HCT116 (cell line): Measurements from ENCODE around the gene RXFP4. TPM values are rescaled to one million over a fixed set of nuclear protein-coding genes. Genes with fewer than 3 reads are reported as not detected.
A peak's percentile ranks its signal among the peaks of the same experiment; 100 is the strongest.

Source experiments
- ATAC-seq: fragments of 200-7000 bp; cut with Tn5 transposase; 2 replicates; pipeline ENCODE4 v1.9.1; 2020; ENCODE audit warnings: mild to moderate bottlenecking, moderate library complexity
- BruUV-seq: library from RNA; stranded (reverse); fragments of 400-500 nt; replicated peaks from 2 replicates; lab custom pipeline; 2021; lab: Mats Ljungman, UMichigan
- CTCF ChIA-PET: fragments of 300-600 bp; sonication (Branson Sonifier 250); formaldehyde crosslinking; loops from one replicate; lab custom pipeline; 2021; ENCODE audit warnings: antibody characterized with exemption; lab: Charles Lee
- POLR2A ChIA-PET: fragments of 300-600, 350-600 bp; sonication (Branson Sonifier 250); formaldehyde crosslinking; loops from one replicate; lab custom pipeline; 2021; ENCODE audit warnings: antibody characterized with exemption; lab: Charles Lee
- RAD21 ChIA-PET, 2 experiments: fragments of 300-600 bp; sonication (Branson Sonifier 250); formaldehyde crosslinking; loops; one replicate each; lab custom pipeline; 2023; ENCODE audit warnings: low total read pairs in 2 of 2; ENCODE audit not compliant: uncharacterized antibody in 2 of 2, unreplicated experiment in 2 of 2, low non-redundant PET in 1 of 2; lab: Charles Lee
- DNase-seq: peaks from one replicate; pipeline ENCODE4 v3.0.0-alpha.2; 2010; ENCODE audit warnings: low read depth, low spot score
- H2AFZ ChIP-seq: fragments of 200-600 bp; shearing (Covaris generic), sonication (generic); 2 replicates; pipeline ENCODE4 v1.6.1; 2017; ENCODE audit warnings: low read depth, mixed run types, mixed read lengths, antibody characterized with exemption, low read length; ENCODE audit not compliant: poor library complexity, severe bottlenecking
- H3K27ac ChIP-seq: 2 replicates; pipeline ENCODE4 v1.5.1; 2012; ENCODE audit warnings: low read depth, low read length
- H3K27me3 ChIP-seq: fragments of 200-600 bp; sonication (generic); 2 replicates; pipeline ENCODE4 v1.6.1; 2016; ENCODE audit warnings: mixed run types, low read length, mixed read lengths; ENCODE audit not compliant: insufficient read depth
- H3K36me3 ChIP-seq, 2 experiments: fragments of 200-500 bp in 1 of 2; fragments of 200-600 bp in 1 of 2; sonication (Bioruptor generic) in 1 of 2; sonication (generic) in 1 of 2; 2 replicates each; pipeline versions ENCODE4 v1.5.1 to v1.6.1; 2014 to 2016; ENCODE audit warnings: low read length in 2 of 2, inconsistent platforms in 1 of 2, mixed read lengths in 1 of 2, mixed run types in 1 of 2; ENCODE audit not compliant: insufficient read depth in 2 of 2, control insufficient read depth in 1 of 2
- H3K4me1 ChIP-seq, 2 experiments: fragments of 200-600 bp in 1 of 2; sonication (generic) in 1 of 2; 2 replicates each; pipeline versions ENCODE4 v1.5.1 to v1.6.1; 2012 to 2017; ENCODE audit warnings: low read length in 2 of 2, inconsistent platforms in 1 of 2, mild to moderate bottlenecking in 1 of 2, mixed read lengths in 1 of 2, mixed run types in 1 of 2, moderate library complexity in 1 of 2; ENCODE audit not compliant: insufficient read depth in 2 of 2, control insufficient read depth in 1 of 2
- H3K4me2 ChIP-seq: fragments of 200-600 bp; sonication (generic); 2 replicates; pipeline ENCODE4 v1.6.1; 2017; ENCODE audit warnings: mixed run types, low read length, mixed read lengths
- H3K4me3 ChIP-seq, 2 experiments: fragments of 200-600 bp in 1 of 2; sonication (generic) in 1 of 2; replicated peaks in 1 of 2; 2 replicates each; pipeline ENCODE4 v1.5.1; 2011 to 2016; ENCODE audit warnings: low read length in 2 of 2, control low read depth in 1 of 2, low read depth in 1 of 2, mild to moderate bottlenecking in 1 of 2, mixed read lengths in 1 of 2, mixed run types in 1 of 2
- H3K79me2 ChIP-seq: fragments of 200-600 bp; sonication (generic); 2 replicates; pipeline ENCODE4 v1.6.1; 2017; ENCODE audit warnings: mild to moderate bottlenecking, mixed run types, low read length, moderate library complexity, mixed read lengths; ENCODE audit not compliant: insufficient read depth
- H3K9ac ChIP-seq: fragments of 200-600 bp; sonication (generic); 2 replicates; pipeline ENCODE4 v1.6.1; 2016; ENCODE audit warnings: low read length, mixed read lengths
- H3K9me2 ChIP-seq: fragments of 200-600 bp; sonication (generic), shearing (Covaris generic); 2 replicates; pipeline ENCODE4 v1.6.1; 2017; ENCODE audit warnings: mixed run types, mild to moderate bottlenecking, moderate library complexity; ENCODE audit not compliant: insufficient read depth
- H3K9me3 ChIP-seq, 2 experiments: fragments of 200-500 bp in 1 of 2; fragments of 200-600 bp in 1 of 2; sonication (Bioruptor generic) in 1 of 2; sonication (generic) in 1 of 2; 2 replicates each; pipeline ENCODE4 v1.6.1; 2014 to 2017; ENCODE audit warnings: low read length in 2 of 2, mixed read lengths in 2 of 2, inconsistent platforms in 1 of 2, low read depth in 1 of 2, mild to moderate bottlenecking in 1 of 2, mixed run types in 1 of 2, moderate library complexity in 1 of 2; ENCODE audit not compliant: control insufficient read depth in 1 of 2, insufficient read depth in 1 of 2
- H4K20me1 ChIP-seq: fragments of 200-600 bp; sonication (generic), shearing (Covaris generic); 2 replicates; pipeline ENCODE4 v1.6.1; 2017; ENCODE audit warnings: mixed run types, mild to moderate bottlenecking, moderate library complexity; ENCODE audit not compliant: insufficient read depth
- CEBPB ChIP-seq: IDR thresholded peaks from 2 replicates; pipeline ENCODE4 v1.6.1; 2012; ENCODE audit warnings: low read depth
- ELF1 ChIP-seq: IDR thresholded peaks from 2 replicates; pipeline ENCODE4 v1.6.1; 2012; ENCODE audit warnings: low read depth, borderline replicate concordance
- EZH2 ChIP-seq: fragments of 200-600 bp; sonication (generic); IDR thresholded peaks from 2 replicates; pipeline ENCODE4 v1.6.1; 2017; ENCODE audit warnings: antibody characterized with exemption, mixed run types
- RAD21 ChIP-seq: IDR thresholded peaks from 2 replicates; pipeline ENCODE4 v1.6.1; 2012; ENCODE audit warnings: low read depth, mild to moderate bottlenecking
- SP1 ChIP-seq: IDR thresholded peaks from 2 replicates; pipeline ENCODE4 v1.6.1; 2012; ENCODE audit warnings: low read depth
- SRF ChIP-seq: IDR thresholded peaks from 2 replicates; pipeline ENCODE4 v1.6.1; 2012; ENCODE audit warnings: low read depth
- ZFX ChIP-seq: fragments of 450-650 bp; IDR thresholded peaks from 2 replicates; pipeline ENCODE4 v1.6.1; 2017
- ZNF274 ChIP-seq: fragments of 200-500 bp; sonication (Bioruptor generic); IDR thresholded peaks from 2 replicates; pipeline ENCODE4 v1.6.1; 2014; ENCODE audit warnings: mild to moderate bottlenecking, low read depth, low read length, inconsistent platforms
- intact Hi-C: fragments of 100-400 bp; cut with micrococcal nuclease; formaldehyde crosslinking; loops from 2 replicates; pipeline ENCODE4 v1.10.0; 2022
- total RNA-seq: library from RNA; stranded (reverse); gene quantifications from one replicate; pipeline ENCODE4 v1.2.1, GENCODE V29; 2021; ENCODE audit not compliant: unreplicated experiment
- TF ChIP-seq, protein P1 (sequence below): IDR thresholded peaks from 2 replicates; pipeline ENCODE4 v1.6.1; 2012
- TF ChIP-seq, protein P2 (sequence below): IDR thresholded peaks from 2 replicates; pipeline ENCODE4 v1.6.1; 2012
- TF ChIP-seq, protein P3 (sequence below), 3 experiments: fragments of 200-600 bp in 1 of 3; sonication (generic) in 1 of 3; IDR thresholded peaks in 2 of 3; conservative IDR thresholded peaks in 1 of 3; 2 replicates each; pipeline ENCODE4 v1.5.1; 2012 to 2017; ENCODE audit warnings: low read depth in 2 of 3, low read length in 2 of 3, antibody characterized with exemption in 1 of 3, borderline replicate concordance in 1 of 3, control low read depth in 1 of 3, mild to moderate bottlenecking in 1 of 3, mixed read lengths in 1 of 3, mixed run types in 1 of 3, moderate library complexity in 1 of 3; ENCODE audit not compliant: insufficient read depth in 1 of 3

The RXFP4 gene
- total RNA-seq, 1 experiment from 2014 or later = 0.20 TPM

DNA sequence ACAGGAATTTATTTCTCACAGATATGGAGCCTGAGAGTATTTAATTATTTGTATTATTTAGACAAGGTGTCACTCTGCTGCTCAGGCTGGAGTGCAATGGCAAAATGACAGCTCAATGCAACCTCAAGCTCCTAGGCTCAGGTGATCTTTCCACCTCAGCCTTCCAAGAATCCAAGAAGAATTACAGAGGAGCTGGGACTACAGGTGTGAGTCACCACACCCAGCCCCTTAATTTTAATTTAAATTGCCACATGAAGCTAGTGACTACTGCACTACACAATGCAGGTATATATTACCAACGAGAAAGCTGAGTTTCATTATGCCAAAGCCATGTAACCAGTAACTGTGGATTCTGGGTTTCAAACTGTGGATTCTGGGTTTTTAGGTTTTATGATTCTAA lies 9.4 kb upstream of the RXFP4 start:
- H3K4me3 ChIP-seq = peak overlapping the region in 1 of 2 experiments; percentile 99; a peak in 1 of 4 replicates
- BruUV-seq = no TSS peak
- peaks cover 31% of the 10 kb centered on the region; the same call in 1 of the 2 replicates for H4K20me1 ChIP-seq
- H3K27ac ChIP-seq = no peak overlapping the region
- peak overlapping the region; percentile 88; the same call in 1 of the 2 replicates for H3K4me2 ChIP-seq
- no peak overlapping the region for H3K9ac ChIP-seq
- DNase-seq = no peak
- H3K9me3 ChIP-seq = no peaks in the 10 kb centered on the region
- no peak for ATAC-seq
- peaks cover 71% of the 10 kb centered on the region for H3K79me2 ChIP-seq
- peaks cover 14 to 25% of the 10 kb centered on the region in 2 experiments; a peak in 3 of 4 replicates for H3K4me1 ChIP-seq
- H3K9me2 ChIP-seq = no peaks in the 10 kb centered on the region
- intact Hi-C loops = no loop called here
- RAD21 ChIA-PET = no interaction called here
- H3K36me3 ChIP-seq = peaks cover 48 to 61% of the 10 kb centered on the region in 2 experiments
- H3K27me3 ChIP-seq = no peaks in the 10 kb centered on the region
- POLR2A ChIA-PET = interaction anchor here (0.7 to 3.8 kb wide), 6 partner anchors 8 to 57 kb away, joined by 3 to 20 read pairs (median 4); no protein-coding TSS in a partner anchor
- no peak for TF ChIP-seq ZFX
- no peak for TF ChIP-seq SP1
- TF ChIP-seq SRF = no peak
- TF ChIP-seq, all 23 proteins: peak for 0
- no peak overlapping the region for H2AFZ ChIP-seq
- CTCF ChIA-PET = interaction anchor here (2.6 to 2.7 kb wide), 2 partner anchors 58 to 134 kb away, joined by 6 to 7 read pairs; no protein-coding TSS in a partner anchor

DNA sequence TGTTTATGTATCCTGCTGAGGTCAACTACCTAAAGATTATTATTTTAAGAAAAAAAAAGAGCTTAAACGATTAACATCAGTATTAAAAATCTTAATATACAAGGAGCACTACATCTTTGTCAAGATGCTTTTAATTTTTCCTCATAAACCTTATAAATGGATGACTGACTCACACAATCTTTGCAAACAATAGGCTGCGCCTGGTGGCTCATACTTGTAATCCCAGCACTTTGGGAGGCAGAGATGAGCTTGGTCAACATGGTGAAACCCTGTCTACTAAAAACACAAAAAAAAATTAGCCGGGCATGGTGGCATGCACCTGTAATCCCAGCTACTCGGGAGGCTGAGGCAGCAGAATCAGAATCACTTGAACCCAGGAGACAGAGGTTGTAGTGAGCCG lies 9.0 kb upstream of the RXFP4 start:
- RAD21 ChIA-PET = no interaction called here
- no peaks in the 10 kb centered on the region for H3K27me3 ChIP-seq
- H3K9me3 ChIP-seq = no peaks in the 10 kb centered on the region
- peaks cover 44 to 57% of the 10 kb centered on the region in 2 experiments for H3K36me3 ChIP-seq
- CTCF ChIA-PET = interaction anchor here (2.6 to 2.7 kb wide), 2 partner anchors 57 to 134 kb away, joined by 6 to 7 read pairs; no protein-coding TSS in a partner anchor
- H3K79me2 ChIP-seq = peaks cover 67% of the 10 kb centered on the region
- DNase-seq (no peak), ATAC-seq (no peak)
- no TSS peak for BruUV-seq
- peaks cover 31% of the 10 kb centered on the region; the same call in 1 of the 2 replicates for H4K20me1 ChIP-seq
- H3K27ac ChIP-seq = no peak overlapping the region
- peaks cover 14 to 25% of the 10 kb centered on the region in 2 experiments; a peak in 3 of 4 replicates for H3K4me1 ChIP-seq
- POLR2A ChIA-PET = interaction anchor here (0.7 to 3.8 kb wide), 6 partner anchors 8 to 57 kb away, joined by 3 to 20 read pairs (median 4); no protein-coding TSS in a partner anchor
- peak overlapping the region; percentile 8 to 99; a peak in 2 of 4 replicates for H3K4me3 ChIP-seq
- TF ChIP-seq, protein P1, sequence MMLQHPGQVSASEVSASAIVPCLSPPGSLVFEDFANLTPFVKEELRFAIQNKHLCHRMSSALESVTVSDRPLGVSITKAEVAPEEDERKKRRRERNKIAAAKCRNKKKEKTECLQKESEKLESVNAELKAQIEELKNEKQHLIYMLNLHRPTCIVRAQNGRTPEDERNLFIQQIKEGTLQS = no peak
- TF ChIP-seq ZNF274 (no peak), EZH2 (no peak), RAD21 (no peak), CEBPB (no peak), ELF1 (no peak)
- TF ChIP-seq, protein P2, sequence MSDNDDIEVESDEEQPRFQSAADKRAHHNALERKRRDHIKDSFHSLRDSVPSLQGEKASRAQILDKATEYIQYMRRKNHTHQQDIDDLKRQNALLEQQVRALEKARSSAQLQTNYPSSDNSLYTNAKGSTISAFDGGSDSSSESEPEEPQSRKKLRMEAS = no peak
- TF ChIP-seq, protein P3, sequence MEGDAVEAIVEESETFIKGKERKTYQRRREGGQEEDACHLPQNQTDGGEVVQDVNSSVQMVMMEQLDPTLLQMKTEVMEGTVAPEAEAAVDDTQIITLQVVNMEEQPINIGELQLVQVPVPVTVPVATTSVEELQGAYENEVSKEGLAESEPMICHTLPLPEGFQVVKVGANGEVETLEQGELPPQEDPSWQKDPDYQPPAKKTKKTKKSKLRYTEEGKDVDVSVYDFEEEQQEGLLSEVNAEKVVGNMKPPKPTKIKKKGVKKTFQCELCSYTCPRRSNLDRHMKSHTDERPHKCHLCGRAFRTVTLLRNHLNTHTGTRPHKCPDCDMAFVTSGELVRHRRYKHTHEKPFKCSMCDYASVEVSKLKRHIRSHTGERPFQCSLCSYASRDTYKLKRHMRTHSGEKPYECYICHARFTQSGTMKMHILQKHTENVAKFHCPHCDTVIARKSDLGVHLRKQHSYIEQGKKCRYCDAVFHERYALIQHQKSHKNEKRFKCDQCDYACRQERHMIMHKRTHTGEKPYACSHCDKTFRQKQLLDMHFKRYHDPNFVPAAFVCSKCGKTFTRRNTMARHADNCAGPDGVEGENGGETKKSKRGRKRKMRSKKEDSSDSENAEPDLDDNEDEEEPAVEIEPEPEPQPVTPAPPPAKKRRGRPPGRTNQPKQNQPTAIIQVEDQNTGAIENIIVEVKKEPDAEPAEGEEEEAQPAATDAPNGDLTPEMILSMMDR (IDR thresholded peaks at IDR 0.05 in 2 of 3, conservative IDR thresholded peaks at IDR 0.05 in 1 of 3; ENCODE audit: borderline replicate concordance in 1 of 3, insufficient read depth in 1 of 3, low read depth in 2 of 3, low read length in 2 of 3) = no peak
- H2AFZ ChIP-seq = no peak overlapping the region
- H3K9ac ChIP-seq = no peak overlapping the region; the same call in 1 of the 2 replicates
- H3K9me2 ChIP-seq = no peaks in the 10 kb centered on the region
- intact Hi-C loops = no loop called here
- H3K4me2 ChIP-seq = peak overlapping the region; percentile 88; the same call in 1 of the 2 replicates
